ENCODE results near the gene TNPO2. TPM values are rescaled to one million over a fixed set of nuclear protein-coding genes. Genes with fewer than 3 reads are reported as not detected.

Gene TNPO2
- total and polyA plus RNA-seq, 4 experiments from 2014 or later, result 0.60 to 67.2 (median 33.9) TPM

DNA sequence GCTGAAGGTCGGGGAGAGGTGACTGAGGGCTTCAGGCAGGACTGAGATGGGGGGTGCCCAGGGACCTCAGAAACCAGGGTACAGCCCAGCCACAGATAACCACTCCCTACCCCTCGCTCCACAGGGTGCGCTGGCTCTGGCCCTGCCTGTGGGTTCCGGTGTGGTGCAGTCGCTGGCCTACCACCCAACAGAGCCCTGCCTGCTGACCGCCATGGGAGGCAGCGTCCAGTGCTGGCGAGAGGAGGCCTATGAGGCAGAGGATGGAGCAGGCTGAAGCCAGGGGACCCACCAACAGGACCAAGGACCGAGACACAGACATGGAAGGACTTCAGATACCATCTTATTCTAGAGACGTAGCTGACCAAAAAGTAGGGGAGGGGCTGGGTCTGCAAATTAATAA is 48.3 kb downstream of the TNPO2 start:
- H3K4me3 Mint-ChIP-seq, result no peak overlapping the region
- ChIA-PET CTCF (ENCODE audit: partially characterized antibody) (interaction anchor here (1.0 to 2.0 kb wide), 3 partner anchors 111 to 173 kb away, joined by 3 to 4 read pairs (median 4); no protein-coding TSS in a partner anchor), POLR2A (ENCODE audit: partially characterized antibody) (interaction anchor here (1.3 to 2.0 kb wide), 2 partner anchors 28 to 36 kb away, joined by 3 to 9 read pairs; no protein-coding TSS in a partner anchor)
- peak overlapping the region in 1 of 7 donors; percentile 24 for H3K27ac Mint-ChIP-seq
- H3K36me3 ChIP-seq (ENCODE audit: insufficient read depth, low read length), result peaks cover 65% of the 10 kb centered on the region
- no peaks in the 10 kb centered on the region for H3K9me3 Mint-ChIP-seq
- H3K27ac ChIP-seq (ENCODE audit: low read depth, low read length), result no peak overlapping the region
- DNase-seq, result no peak
- no peak overlapping the region for H3K4me3 ChIP-seq (ENCODE audit: low read length in 2 of 2)
- no peaks in the 10 kb centered on the region for H3K27me3 ChIP-seq (ENCODE audit: insufficient read depth, low read length)
- intact Hi-C loops (cut with micrococcal nuclease), result no loop called here
- peaks cover 34 to 56% of the 10 kb centered on the region in 2 donors for H3K36me3 Mint-ChIP-seq
- no peaks in the 10 kb centered on the region for H3K27me3 Mint-ChIP-seq
- peaks cover 24% of the 10 kb centered on the region for H3K4me1 ChIP-seq (ENCODE audit: insufficient read depth, low read length)
- H3K4me1 Mint-ChIP-seq, result peaks cover 14 to 38% (median 25%) of the 10 kb centered on the region in 4 donors
- H3K9me3 ChIP-seq (ENCODE audit: control insufficient read depth in 1 of 2, low read length in 2 of 2), result no peaks in the 10 kb centered on the region

DNA sequence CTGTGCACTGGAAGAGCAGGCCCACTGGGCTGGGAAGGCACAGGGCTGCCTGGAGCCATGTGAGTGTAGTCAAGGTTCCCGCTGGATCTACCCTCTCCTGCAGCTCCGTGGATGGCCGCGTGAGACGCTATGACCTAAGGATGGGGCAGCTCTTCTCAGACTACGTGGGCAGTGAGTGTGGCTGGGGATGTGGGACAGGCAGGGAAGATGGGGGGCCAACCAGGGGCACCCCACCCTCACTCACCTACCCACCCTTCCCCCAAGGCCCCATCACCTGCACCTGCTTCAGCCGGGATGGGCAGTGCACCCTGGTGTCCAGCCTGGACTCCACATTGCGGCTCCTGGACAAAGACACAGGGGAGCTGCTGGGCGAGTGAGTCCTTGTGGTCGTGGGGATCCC is 51.0 kb downstream of the TNPO2 start:
- Mint-ChIP-seq H3K4me1 (peaks cover 22 to 50% (median 36%) of the 10 kb centered on the region in 4 donors), H3K4me3 (no peak overlapping the region), H3K27ac (peak overlapping the region in 1 of 7 donors; percentile 79), H3K9me3 (no peaks in the 10 kb centered on the region), H3K36me3 (peaks cover 26 to 52% of the 10 kb centered on the region in 2 donors), H3K27me3 (no peaks in the 10 kb centered on the region)
- H3K4me1 ChIP-seq (ENCODE audit: insufficient read depth, low read length), result peaks cover 35% of the 10 kb centered on the region
- H3K27ac ChIP-seq (ENCODE audit: low read depth, low read length), result no peak overlapping the region
- intact Hi-C loops (cut with micrococcal nuclease), result loop anchor here (1.0 to 2.0 kb wide), 4 partner anchors 32 to 470 kb away; no protein-coding TSS in a partner anchor
- no peak for DNase-seq
- no peaks in the 10 kb centered on the region for H3K27me3 ChIP-seq (ENCODE audit: insufficient read depth, low read length)
- ChIA-PET CTCF (ENCODE audit: partially characterized antibody) (interaction anchor here (0.8 to 6.7 kb wide), 13 partner anchors 9 to 174 kb away, joined by 3 to 51 read pairs (median 6); partner anchors contain the start of gene DHPS), POLR2A (ENCODE audit: partially characterized antibody) (interaction anchor here (0.5 to 1.6 kb wide), 5 partner anchors 9 to 340 kb away, joined by 3 to 5 read pairs (median 3); partner anchors contain the start of genes DHPS and FBXW9)
- no peaks in the 10 kb centered on the region for H3K9me3 ChIP-seq (ENCODE audit: control insufficient read depth in 1 of 2, low read length in 2 of 2)
- peaks cover 44% of the 10 kb centered on the region for H3K36me3 ChIP-seq (ENCODE audit: insufficient read depth, low read length)
- H3K4me3 ChIP-seq (ENCODE audit: low read length in 2 of 2), result no peak overlapping the region

DNA sequence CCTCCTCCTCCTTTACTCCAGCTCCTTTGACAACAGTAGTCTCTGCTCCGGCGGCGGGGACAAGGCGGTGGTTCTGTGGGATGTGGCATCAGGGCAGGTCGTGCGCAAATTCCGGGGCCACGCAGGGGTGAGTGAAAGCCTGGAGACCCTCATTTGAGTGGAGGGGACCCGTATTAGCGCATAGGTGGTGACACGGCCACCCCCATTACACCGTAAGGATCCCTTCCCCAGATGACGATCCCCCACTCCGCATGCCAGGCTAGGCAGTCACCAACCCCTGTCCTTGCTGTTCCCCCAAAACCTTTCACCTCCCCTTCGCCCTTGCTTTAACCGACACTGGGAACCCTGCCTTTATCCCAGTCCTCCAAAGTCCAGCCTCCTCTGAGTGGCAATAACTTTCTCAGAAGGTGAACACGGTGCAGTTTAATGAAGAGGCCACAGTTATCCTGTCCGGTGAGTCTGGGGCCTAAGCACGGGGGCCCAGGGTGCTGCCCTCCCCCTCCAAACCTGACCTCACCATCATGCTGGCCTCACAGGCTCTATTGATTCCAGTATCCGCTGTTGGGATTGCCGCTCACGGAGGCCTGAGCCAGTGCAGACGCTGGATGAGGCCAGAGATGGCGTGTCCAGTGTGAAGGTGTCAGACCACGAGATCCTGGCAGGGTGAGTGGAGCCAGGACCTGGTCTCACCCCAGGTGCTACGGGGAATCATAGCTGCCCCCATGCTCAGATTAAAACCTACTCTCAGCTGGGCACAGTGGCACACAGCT is 53.4 kb downstream of the TNPO2 start:
- peak overlapping the region; percentile 78 to 95 for H3K4me3 ChIP-seq (ENCODE audit: low read length in 2 of 2)
- H3K9me3 ChIP-seq (ENCODE audit: control insufficient read depth in 1 of 2, low read length in 2 of 2), result no peaks in the 10 kb centered on the region
- H3K36me3 ChIP-seq (ENCODE audit: insufficient read depth, low read length), result peaks cover 22% of the 10 kb centered on the region
- ChIA-PET CTCF (ENCODE audit: partially characterized antibody) (interaction anchor here (0.8 to 6.7 kb wide), 8 partner anchors 25 to 107 kb away, joined by 3 to 51 read pairs (median 6); partner anchors contain the start of genes ZNF490 and ZNF791), POLR2A (ENCODE audit: partially characterized antibody) (interaction anchor here (0.6 to 2.4 kb wide), 13 partner anchors 8 to 175 kb away, joined by 3 to 35 read pairs (median 4); partner anchors contain the start of genes DHPS, RNASEH2A, ZNF490 and ZNF791)
- H3K27ac ChIP-seq (ENCODE audit: low read depth, low read length), result peak overlapping the region; percentile 98
- DNase-seq, result no peak
- H3K4me1 ChIP-seq (ENCODE audit: insufficient read depth, low read length), result peaks cover 41% of the 10 kb centered on the region
- peaks cover 16 to 43% of the 10 kb centered on the region in 2 donors for H3K36me3 Mint-ChIP-seq
- peak overlapping the region; percentile 99 to 100 (median 100) for H3K27ac Mint-ChIP-seq
- no peaks in the 10 kb centered on the region for H3K27me3 Mint-ChIP-seq
- H3K27me3 ChIP-seq (ENCODE audit: insufficient read depth, low read length), result no peaks in the 10 kb centered on the region
- intact Hi-C loops (cut with micrococcal nuclease), result no loop called here
- H3K4me1 Mint-ChIP-seq, result peaks cover 20 to 60% (median 43%) of the 10 kb centered on the region in 4 donors
- no peaks in the 10 kb centered on the region for H3K9me3 Mint-ChIP-seq
- H3K4me3 Mint-ChIP-seq, result peak overlapping the region; percentile 90 to 99 (median 96)

DNA sequence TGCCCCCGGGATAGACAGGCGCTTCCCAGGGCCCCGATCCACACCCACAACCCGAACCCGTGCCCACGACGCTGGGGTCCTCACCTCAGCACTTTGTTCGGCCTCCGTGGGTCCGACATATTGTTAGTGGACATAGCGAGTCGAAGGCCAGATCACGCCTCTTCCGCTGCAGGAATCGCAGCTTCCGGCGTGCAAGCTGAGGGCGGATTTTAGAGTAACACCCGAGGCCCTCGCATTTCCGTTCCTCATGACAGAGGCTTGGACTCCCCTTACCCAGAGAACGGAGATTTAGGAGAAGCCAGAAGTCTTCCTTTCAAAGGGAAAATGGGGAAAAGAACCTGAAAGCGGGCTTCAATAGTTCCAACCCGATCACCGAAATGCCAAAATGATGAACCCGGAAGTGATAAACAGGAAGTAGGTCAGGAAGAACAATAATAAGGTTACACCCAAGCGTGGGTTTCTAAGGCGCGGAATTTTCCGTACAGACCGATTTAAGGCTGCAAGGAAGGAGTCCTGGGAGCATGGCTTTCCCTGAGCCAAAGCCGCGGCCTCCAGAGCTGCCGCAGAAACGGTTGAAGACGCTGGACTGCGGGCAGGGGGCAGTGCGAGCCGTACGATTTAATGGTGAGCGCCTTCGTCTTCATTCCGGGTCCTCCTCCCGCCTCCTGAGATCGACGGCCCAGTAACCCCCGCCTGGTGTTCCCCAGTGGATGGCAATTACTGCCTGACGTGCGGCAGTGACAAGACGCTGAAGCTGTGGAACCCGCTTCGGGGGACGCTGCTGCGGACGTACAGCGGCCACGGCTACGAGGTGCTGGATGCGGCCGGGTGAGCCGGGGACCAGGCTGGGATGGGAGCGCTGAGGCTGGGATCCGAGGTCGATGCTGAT is 54.2 kb downstream of the TNPO2 start:
- peak overlapping the region; percentile 98 for H3K27ac ChIP-seq (ENCODE audit: low read depth, low read length)
- Mint-ChIP-seq H3K27ac (peak overlapping the region; percentile 99 to 100 (median 100)), H3K36me3 (peaks cover 15 to 42% of the 10 kb centered on the region in 2 donors), H3K4me1 (peaks cover 27 to 67% (median 49%) of the 10 kb centered on the region in 4 donors), H3K4me3 (peak overlapping the region; percentile 90 to 99 (median 96)), H3K9me3 (no peaks in the 10 kb centered on the region), H3K27me3 (no peaks in the 10 kb centered on the region)
- peak overlapping the region; percentile 78 to 95 for H3K4me3 ChIP-seq (ENCODE audit: low read length in 2 of 2)
- H3K9me3 ChIP-seq (ENCODE audit: control insufficient read depth in 1 of 2, low read length in 2 of 2), result no peaks in the 10 kb centered on the region
- DNase-seq, result peak; percentile 78 to 84 (median 81)
- intact Hi-C loops (cut with micrococcal nuclease), result loop anchor here (1.0 kb wide), 2 partner anchors 12 to 27 kb away; partner anchors contain the start of genes DHPS and FBXW9
- POLR2A ChIA-PET (ENCODE audit: partially characterized antibody), result interaction anchor here (0.6 to 2.4 kb wide), 18 partner anchors 8 to 174 kb away, joined by 3 to 35 read pairs (median 4); partner anchors contain the start of genes DHPS, JUNB, RNASEH2A and TRIR
- no peaks in the 10 kb centered on the region for H3K27me3 ChIP-seq (ENCODE audit: insufficient read depth, low read length)
- H3K36me3 ChIP-seq (ENCODE audit: insufficient read depth, low read length), result peaks cover 18% of the 10 kb centered on the region
- CTCF ChIA-PET (ENCODE audit: partially characterized antibody), result interaction anchor here (0.8 to 6.7 kb wide), 6 partner anchors 30 to 106 kb away, joined by 3 to 51 read pairs (median 5); partner anchors contain the start of genes ZNF490 and ZNF791
- peaks cover 50% of the 10 kb centered on the region for H3K4me1 ChIP-seq (ENCODE audit: insufficient read depth, low read length)

DNA sequence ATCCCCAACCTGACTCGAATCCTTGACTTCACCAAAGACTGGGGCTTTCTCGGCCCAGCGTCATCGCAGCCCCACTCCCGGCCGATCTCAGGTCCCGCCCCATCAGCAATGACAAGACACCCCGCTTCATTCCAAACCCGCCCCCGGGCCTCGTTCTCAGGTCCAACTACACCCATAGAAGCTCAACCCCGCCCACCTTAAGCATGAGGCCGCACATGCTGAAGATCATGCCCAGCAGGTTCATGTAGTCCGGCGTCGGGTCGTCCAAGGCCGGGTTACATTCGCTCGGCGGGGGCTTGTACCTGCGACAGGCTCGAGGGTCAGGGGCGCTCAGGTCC is 54.8 kb downstream of the TNPO2 start:
- POLR2A ChIA-PET (ENCODE audit: partially characterized antibody), result interaction anchor here (0.9 to 2.4 kb wide), 14 partner anchors 8 to 336 kb away, joined by 3 to 35 read pairs (median 4); partner anchors contain the start of genes DHPS, JUNB, TRIR and ZNF490
- Mint-ChIP-seq H3K27ac (peak overlapping the region; percentile 99 to 100 (median 100)), H3K4me3 (peak overlapping the region; percentile 90 to 99 (median 96)), H3K9me3 (no peaks in the 10 kb centered on the region), H3K36me3 (peaks cover 9 to 36% of the 10 kb centered on the region in 2 donors), H3K4me1 (peaks cover 27 to 73% (median 48%) of the 10 kb centered on the region in 4 donors), H3K27me3 (no peaks in the 10 kb centered on the region)
- Histone ChIP-seq H3K36me3 (ENCODE audit: insufficient read depth, low read length) (peaks cover 18% of the 10 kb centered on the region), H3K27ac (ENCODE audit: low read depth, low read length) (peak overlapping the region; percentile 98), H3K27me3 (ENCODE audit: insufficient read depth, low read length) (no peaks in the 10 kb centered on the region), H3K4me3 (ENCODE audit: low read length in 2 of 2) (peak overlapping the region; percentile 78 to 95), H3K4me1 (ENCODE audit: insufficient read depth, low read length) (peaks cover 52% of the 10 kb centered on the region), H3K9me3 (ENCODE audit: control insufficient read depth in 1 of 2, low read length in 2 of 2) (no peaks in the 10 kb centered on the region)
- intact Hi-C loops (cut with micrococcal nuclease), result loop anchor here (1.0 kb wide), 2 partner anchors 12 to 27 kb away; partner anchors contain the start of genes DHPS and FBXW9
- DNase-seq, result peak; percentile 60 to 93 (median 71)
- CTCF ChIA-PET (ENCODE audit: partially characterized antibody), result interaction anchor here (0.8 to 6.7 kb wide), 5 partner anchors 29 to 106 kb away, joined by 3 to 51 read pairs (median 6); partner anchors contain the start of genes ZNF490 and ZNF791

DNA sequence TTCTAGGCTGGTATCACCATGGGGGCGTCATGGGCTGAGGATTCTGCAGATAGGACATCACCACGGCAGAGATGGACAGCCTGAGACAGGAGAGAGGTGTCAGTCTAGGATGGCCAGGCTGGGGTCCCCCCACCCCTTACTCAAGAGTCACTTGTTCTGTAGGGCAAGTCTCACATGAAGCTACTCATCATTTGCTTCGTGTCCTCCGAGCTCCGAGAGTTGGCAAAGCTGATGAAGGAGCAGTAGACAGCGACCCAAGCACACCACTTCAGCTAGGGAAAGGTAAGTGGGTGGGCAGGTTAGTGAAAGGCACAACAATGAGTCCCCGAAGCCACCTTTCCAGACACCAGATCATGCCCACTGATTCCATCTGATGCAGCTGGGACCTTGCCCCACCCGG is 55.4 kb downstream of the TNPO2 start:
- Mint-ChIP-seq H3K9me3 (no peaks in the 10 kb centered on the region), H3K4me3 (peak overlapping the region; percentile 90 to 99 (median 96)), H3K36me3 (peaks cover 8 to 37% of the 10 kb centered on the region in 2 donors), H3K4me1 (peaks cover 27 to 77% (median 50%) of the 10 kb centered on the region in 4 donors), H3K27me3 (no peaks in the 10 kb centered on the region), H3K27ac (peak overlapping the region; percentile 99 to 100 (median 100))
- Histone ChIP-seq H3K36me3 (ENCODE audit: insufficient read depth, low read length) (peaks cover 21% of the 10 kb centered on the region), H3K27ac (ENCODE audit: low read depth, low read length) (peak overlapping the region; percentile 98), H3K4me1 (ENCODE audit: insufficient read depth, low read length) (peaks cover 52% of the 10 kb centered on the region), H3K9me3 (ENCODE audit: control insufficient read depth in 1 of 2, low read length in 2 of 2) (no peaks in the 10 kb centered on the region), H3K27me3 (ENCODE audit: insufficient read depth, low read length) (no peaks in the 10 kb centered on the region), H3K4me3 (ENCODE audit: low read length in 2 of 2) (peak overlapping the region; percentile 78 to 95)
- CTCF ChIA-PET (ENCODE audit: partially characterized antibody), result interaction anchor here (3.1 to 6.7 kb wide), 2 partner anchors 29 to 105 kb away, joined by 11 to 51 read pairs; no protein-coding TSS in a partner anchor
- POLR2A ChIA-PET (ENCODE audit: partially characterized antibody), result interaction anchor here (0.7 to 2.4 kb wide), 9 partner anchors 10 to 335 kb away, joined by 3 to 35 read pairs (median 4); partner anchors contain the start of genes DHPS, JUNB, TRIR and ZNF490
- intact Hi-C loops (cut with micrococcal nuclease), result no loop called here
- DNase-seq, result no peak
